GM21576 (cell line): ENCODE results near the gene PANK1.
A peak's percentile ranks its signal among the peaks of the same experiment; 100 is the strongest.

Experiments
- ATAC-seq: cut with Tn5 transposase; IDR thresholded peaks from one replicate; pipeline ENCODE4 v1.9.1; 2021; ENCODE audit warnings: mild to moderate bottlenecking, moderate library complexity; ENCODE audit not compliant: unreplicated experiment

PANK1 gene

GRCh38 chr10:89652806-89653370 is 7.8 kb upstream of the PANK1 start:
- ATAC-seq, result no peak

- ATAC-seq, result peak; percentile 46
Observed at GRCh38 chr10:89651916-89652573, 7.0 kb upstream of the PANK1 start.

- ATAC-seq, result no peak
Observed at GRCh38 chr10:89651205-89651915, 6.3 kb upstream of the PANK1 start.

- ATAC-seq, result no peak
Observed at GRCh38 chr10:89649051-89649450, 4.0 kb upstream of the PANK1 start.

- no peak for ATAC-seq
Observed at GRCh38 chr10:89648074-89648473, 3.0 kb upstream of the PANK1 start.

GRCh38 chr10:89646889-89647657 is 2.0 kb upstream of the PANK1 start:
- no peak for ATAC-seq

- ATAC-seq, result no peak
Observed at GRCh38 chr10:89645742-89646172, 715 bp upstream of the PANK1 start.

- ATAC-seq, result peak; percentile 26
Observed at GRCh38 chr10:89644691-89644966, 413 bp downstream of the PANK1 start.

- peak; percentile 93 for ATAC-seq
Observed at GRCh38 chr10:89643812-89644690, 991 bp downstream of the PANK1 start.

- no peak for ATAC-seq
Observed at GRCh38 chr10:89643431-89643811, 1.6 kb downstream of the PANK1 start.

GRCh38 chr10:89642193-89642592 is 2.8 kb downstream of the PANK1 start:
- no peak for ATAC-seq

- ATAC-seq, result no peak
Observed at GRCh38 chr10:89640241-89640640, 4.8 kb downstream of the PANK1 start.

- ATAC-seq, result no peak
Observed at GRCh38 chr10:89639326-89639725, 5.7 kb downstream of the PANK1 start.

- no peak for ATAC-seq
Observed at GRCh38 chr10:89637113-89637512, 7.9 kb downstream of the PANK1 start.

- ATAC-seq, result no peak
Observed at GRCh38 chr10:89634637-89635036, 10.4 kb downstream of the PANK1 start.

GRCh38 chr10:89633484-89633883 is 11.6 kb downstream of the PANK1 start:
- ATAC-seq, result no peak

- no peak for ATAC-seq
Observed at GRCh38 chr10:89632824-89633223, 12.2 kb downstream of the PANK1 start.

- ATAC-seq, result no peak
Observed at GRCh38 chr10:89627830-89628229, 17.2 kb downstream of the PANK1 start.

- ATAC-seq, result no peak
Observed at GRCh38 chr10:89625041-89625765, 19.8 kb downstream of the PANK1 start.

GRCh38 chr10:89624020-89624419 is 21.0 kb downstream of the PANK1 start:
- ATAC-seq, result no peak
